HG03342 (cell line): ENCODE data around the gene PRH2.

Experiments
- ATAC-seq: cut with Tn5 transposase; IDR thresholded peaks from one replicate; pipeline ENCODE4 v1.9.1; 2021; ENCODE audit warnings: mild to moderate bottlenecking, moderate library complexity; ENCODE audit not compliant: unreplicated experiment

PRH2 gene

DNA sequence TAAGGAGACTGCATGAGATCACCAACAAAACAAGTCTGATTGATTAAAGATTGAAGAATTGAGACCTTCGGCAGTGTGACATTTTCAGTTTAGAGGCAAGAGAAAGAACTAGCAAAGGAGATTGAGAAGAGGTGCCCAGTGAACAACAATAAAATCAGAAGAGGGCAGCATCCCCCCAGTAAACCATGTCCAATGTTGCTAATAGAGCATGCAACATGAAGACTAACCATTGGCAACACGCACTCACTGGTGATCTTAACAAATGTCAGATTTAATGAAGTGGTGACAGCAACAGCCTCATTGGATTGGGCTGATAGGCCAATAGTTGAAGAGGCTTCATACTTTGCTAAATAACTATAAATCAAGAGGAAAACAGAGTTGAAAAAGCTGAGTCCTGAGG lies 30.8 kb downstream of the PRH2 start:
- ATAC-seq, result no peak

DNA sequence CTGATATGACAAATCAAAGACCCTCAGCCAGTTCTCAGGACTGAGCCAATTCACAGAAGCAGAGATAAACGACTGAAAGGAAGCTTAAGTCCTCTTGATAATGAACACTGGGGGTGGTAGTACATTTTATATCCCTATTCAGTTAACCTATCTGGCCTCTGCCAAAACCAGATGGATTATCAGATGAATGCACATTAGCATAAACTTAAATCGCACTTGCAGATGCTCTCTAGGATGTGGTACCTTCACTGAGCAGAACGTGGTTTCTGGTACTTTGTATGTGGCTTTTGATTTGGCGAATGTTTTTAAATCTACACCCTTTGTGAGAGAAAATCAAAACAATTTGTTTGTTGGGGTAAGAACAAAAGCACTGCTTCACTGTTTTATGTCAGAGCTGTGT lies 31.2 kb downstream of the PRH2 start:
- no peak for ATAC-seq

DNA sequence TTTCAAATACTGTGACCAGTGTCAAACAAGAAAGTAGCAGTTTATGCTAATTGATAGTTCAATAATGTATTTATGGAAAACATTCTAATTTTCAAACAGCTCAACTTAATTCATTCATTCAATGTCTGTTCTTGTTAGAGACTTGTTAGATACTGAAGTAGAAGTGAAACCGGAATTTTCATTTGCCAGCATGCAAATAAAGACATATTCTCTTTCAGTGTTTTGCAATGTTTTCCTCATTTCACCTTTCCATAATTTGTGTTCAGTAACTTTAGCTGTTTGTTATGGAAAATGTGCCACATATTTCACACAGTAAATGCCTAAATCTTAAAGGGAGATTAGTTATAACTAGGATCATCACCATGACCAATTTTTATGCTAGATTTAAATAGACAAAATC lies 36.4 kb downstream of the PRH2 start:
- ATAC-seq, result no peak

DNA sequence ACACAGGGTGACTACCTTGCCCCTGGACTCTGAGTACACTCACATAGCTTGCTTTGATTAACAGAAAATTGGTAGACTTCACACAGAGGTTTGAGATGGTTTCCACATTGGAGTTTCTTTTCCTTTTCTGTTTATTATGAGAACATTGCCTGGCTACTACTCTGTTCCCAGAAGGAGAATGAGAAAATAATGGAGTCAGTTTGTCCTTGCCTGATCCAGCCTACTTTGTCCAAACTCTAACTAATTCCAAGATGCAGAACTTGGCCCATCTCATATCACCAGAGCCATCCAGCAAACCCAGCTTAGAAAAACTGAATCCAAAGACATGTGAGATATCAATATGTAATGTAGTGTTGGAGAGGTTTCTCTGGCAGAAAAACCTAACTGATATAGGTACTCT lies 37.3 kb downstream of the PRH2 start:
- ATAC-seq, result no peak

DNA sequence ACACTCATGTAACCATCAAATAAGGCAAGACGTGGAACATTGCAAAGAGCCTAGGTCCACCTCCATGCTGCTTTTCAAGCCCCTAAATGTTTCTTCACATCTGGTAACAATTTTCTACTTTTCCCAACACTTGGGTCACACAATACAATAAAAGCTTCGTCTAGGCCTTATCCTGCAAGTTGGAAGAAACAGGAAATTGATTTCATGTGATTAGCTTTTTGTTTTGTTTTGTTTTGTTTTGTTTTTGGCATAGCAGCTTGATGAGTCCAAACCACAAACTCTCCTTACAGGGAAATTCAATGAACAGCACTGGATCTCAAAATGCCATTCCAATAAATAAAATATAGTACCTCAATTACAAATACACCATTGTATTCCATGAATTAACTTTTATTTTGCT lies 38.4 kb downstream of the PRH2 start:
- no peak for ATAC-seq

DNA sequence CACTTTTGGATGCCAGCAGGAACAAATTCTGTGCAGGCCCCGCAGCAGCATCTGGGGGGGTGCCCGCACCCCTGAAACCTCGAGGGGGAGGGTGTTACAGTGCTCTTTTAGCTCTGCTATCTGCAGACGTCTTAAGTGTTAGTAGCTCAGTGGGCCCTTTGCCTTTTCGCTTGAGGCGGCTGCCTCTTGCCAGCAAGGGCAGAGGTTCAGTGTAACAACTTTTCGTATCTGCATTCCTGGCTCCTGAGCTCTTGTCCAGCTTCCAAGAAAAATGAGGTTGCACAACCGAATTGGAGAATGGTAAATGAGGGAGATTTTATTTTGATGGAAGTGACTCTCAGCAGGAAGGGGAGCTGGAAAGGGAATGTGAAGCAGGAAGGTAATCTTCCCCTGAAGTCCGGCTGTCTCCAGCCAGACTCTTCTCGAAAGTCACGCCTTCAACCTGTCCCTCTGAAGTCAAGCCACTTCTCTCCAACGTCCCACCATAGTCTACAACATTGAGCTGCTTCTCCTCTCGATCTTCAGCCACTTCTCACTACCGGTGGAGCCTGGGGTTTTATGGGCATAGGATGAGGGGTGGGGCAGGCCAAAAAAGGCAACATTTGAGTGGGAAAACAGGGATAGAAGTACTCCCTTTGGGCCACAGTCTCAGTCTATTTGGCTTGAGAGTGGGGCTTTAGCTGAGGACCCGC lies 39.9 kb downstream of the PRH2 start:
- no peak for ATAC-seq

DNA sequence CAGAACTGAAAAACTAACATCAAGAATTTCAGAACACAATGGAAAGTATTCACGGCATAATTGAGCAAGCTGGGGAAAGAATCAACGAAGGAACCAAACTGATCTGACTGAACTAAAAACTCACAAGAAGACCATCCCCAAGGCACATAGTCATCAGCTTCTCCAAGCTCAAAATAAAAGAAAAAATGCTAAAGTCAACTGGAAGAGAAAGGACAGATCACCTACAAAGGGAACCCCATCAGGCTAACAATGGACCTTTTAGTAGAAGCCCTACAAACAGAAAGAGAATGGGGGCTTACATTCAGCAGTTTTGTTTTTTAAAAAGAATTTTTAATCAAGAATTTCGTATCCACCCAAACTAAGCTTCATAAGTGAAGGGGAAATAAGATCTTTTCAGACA lies 45.9 kb downstream of the PRH2 start:
- no peak for ATAC-seq

DNA sequence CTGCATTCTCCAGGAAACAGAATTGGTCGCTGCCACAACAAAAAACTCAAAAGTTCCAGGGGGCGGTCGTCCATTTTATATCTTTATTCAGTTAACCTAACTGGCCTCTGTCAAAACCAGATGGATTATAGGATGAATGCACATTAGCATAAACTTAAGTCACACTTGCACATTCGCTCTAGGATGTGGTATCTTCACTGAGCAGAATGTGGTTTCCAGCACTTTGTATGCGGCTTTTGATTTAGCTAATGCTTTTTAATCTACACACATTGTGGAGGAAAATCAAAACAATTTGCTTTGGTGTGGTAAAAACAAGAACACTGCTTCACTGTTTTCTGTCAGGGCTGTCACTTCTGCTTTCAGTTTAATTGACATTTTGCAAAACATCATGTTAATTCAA lies 53.2 kb downstream of the PRH2 start:
- no peak for ATAC-seq
